Endothelial cell of umbilical vein (primary cell): ENCODE measurements around the gene TNS4. TPM values are rescaled to one million over a fixed set of nuclear protein-coding genes. Genes with fewer than 3 reads are reported as not detected.

Experiments
- BruUV-seq: library from RNA; stranded (reverse); fragments of 400-500 nt; replicated peaks from 2 replicates; lab custom pipeline; 2021; lab: Mats Ljungman, UMichigan
- CTCF ChIA-PET: fragments of 300-600, 350-600 bp; sonication (Branson Sonifier 250); formaldehyde crosslinking; loops from one replicate; lab custom pipeline; 2021; ENCODE audit warnings: antibody characterized with exemption, inconsistent platforms; lab: Charles Lee
- POLR2A ChIA-PET: fragments of 300-600, 350-600 bp; sonication (Branson Sonifier 250); formaldehyde crosslinking; loops from one replicate; lab custom pipeline; 2021; ENCODE audit warnings: antibody characterized with exemption, inconsistent platforms; lab: Charles Lee
- DNase-seq: peaks from one replicate; pipeline ENCODE4 v3.0.0-alpha.2; 2011; ENCODE audit warnings: low read depth, low spot score
- FAIRE-seq: peaks from 2 replicates; lab custom pipeline; 2011; peaks lifted over from hg19 to GRCh38; lab: Jason Lieb, UNC
- H2AFZ ChIP-seq: 2 replicates; pipeline ENCODE4 v1.6.0; 2012; ENCODE audit warnings: low read depth, low read length, control low read depth, inconsistent platforms
- H3K27ac ChIP-seq: 2 replicates; pipeline ENCODE4 v1.5.1; 2011; ENCODE audit warnings: low read depth, mild to moderate bottlenecking, control low read depth, low read length, moderate library complexity; ENCODE audit not compliant: insufficient read depth
- H3K27me3 ChIP-seq, 2 experiments: 2 replicates each; pipeline versions ENCODE4 v1.6.0 to v1.6.1; 2011; ENCODE audit warnings: low read length in 2 of 2, mixed read lengths in 1 of 2; ENCODE audit not compliant: control insufficient read depth in 2 of 2, insufficient read depth in 2 of 2
- H3K36me3 ChIP-seq, 2 experiments: 2 replicates in 1 of 2; 3 replicates in 1 of 2; pipeline ENCODE4 v1.5.1; 2011; ENCODE audit warnings: low read length in 2 of 2, mild to moderate bottlenecking in 1 of 2, moderate library complexity in 1 of 2; ENCODE audit not compliant: control insufficient read depth in 2 of 2, insufficient read depth in 2 of 2; ENCODE audit errors: extremely low read depth in 1 of 2
- H3K4me1 ChIP-seq: 3 replicates; pipeline ENCODE4 v1.5.1; 2011; ENCODE audit warnings: mild to moderate bottlenecking, low read length; ENCODE audit not compliant: control insufficient read depth, insufficient read depth; ENCODE audit errors: extremely low read depth
- H3K4me2 ChIP-seq: 2 replicates; pipeline ENCODE4 v1.6.1; 2011; ENCODE audit warnings: low read length, control low read depth, mixed read lengths; ENCODE audit not compliant: insufficient read depth
- H3K4me3 ChIP-seq, 3 experiments: fragments of 200-600 bp in 1 of 3; sonication (generic), shearing (Covaris generic) in 1 of 3; replicated peaks in 1 of 3; 2 replicates each; pipeline ENCODE4 v1.5.1; 2011 to 2016; ENCODE audit warnings: control low read depth in 3 of 3, low read length in 3 of 3, mild to moderate bottlenecking in 2 of 3, inconsistent platforms in 1 of 3, low read depth in 1 of 3, moderate library complexity in 1 of 3; ENCODE audit not compliant: insufficient read depth in 1 of 3
- H3K79me2 ChIP-seq: 2 replicates; pipeline ENCODE4 v1.6.0; 2012; ENCODE audit warnings: low read length, inconsistent platforms; ENCODE audit not compliant: control insufficient read depth, insufficient read depth
- H3K9ac ChIP-seq: replicated peaks from 2 replicates; pipeline ENCODE3; 2011; ENCODE audit warnings: low read length, control low read depth; ENCODE audit not compliant: insufficient read depth; ENCODE audit errors: extremely low read depth
- H3K9me1 ChIP-seq: replicated peaks from 3 replicates; pipeline ENCODE4 v1.6.0; 2011; ENCODE audit warnings: mild to moderate bottlenecking, low read length; ENCODE audit not compliant: control insufficient read depth, insufficient read depth; ENCODE audit errors: extremely low read depth
- H3K9me3 ChIP-seq: replicated peaks from 2 replicates; pipeline ENCODE4 v1.5.1; 2012; ENCODE audit warnings: low read length, inconsistent platforms; ENCODE audit not compliant: control insufficient read depth, insufficient read depth
- H4K20me1 ChIP-seq: replicated peaks from 2 replicates; pipeline ENCODE3; 2011; ENCODE audit warnings: mild to moderate bottlenecking, low read length; ENCODE audit not compliant: control insufficient read depth, insufficient read depth; ENCODE audit errors: extremely low read depth
- CTCF ChIP-seq, 2 donors: IDR thresholded peaks; 1 replicate in 1 of 2; 2 replicates in 1 of 2; pipeline ENCODE4 v1.5.1; 2011; ENCODE audit warnings: low read length in 2 of 2, mild to moderate bottlenecking in 2 of 2, moderate library complexity in 2 of 2, control low read depth in 1 of 2, inconsistent platforms in 1 of 2, low read depth in 1 of 2; ENCODE audit not compliant: insufficient read depth in 1 of 2; ENCODE audit errors: extremely low read depth in 1 of 2
- EZH2 ChIP-seq: IDR thresholded peaks from 2 replicates; pipeline ENCODE4 v1.6.1; 2012; ENCODE audit warnings: borderline replicate concordance, low read depth, mild to moderate bottlenecking, moderate library complexity, low read length, inconsistent platforms; ENCODE audit not compliant: severe bottlenecking
- GATA2 ChIP-seq: IDR thresholded peaks from 2 replicates; pipeline ENCODE4 v1.7.0; 2011; ENCODE audit warnings: low read depth, mild to moderate bottlenecking, moderate library complexity, mixed read lengths, low read length; ENCODE audit not compliant: insufficient read length, insufficient read depth
- JUN ChIP-seq: IDR thresholded peaks from 2 replicates; pipeline ENCODE4 v1.6.1; 2011; ENCODE audit warnings: borderline replicate concordance, low read depth; ENCODE audit not compliant: insufficient read length, insufficient read depth
- MAX ChIP-seq: IDR thresholded peaks from 2 replicates; pipeline ENCODE4 v1.6.1; 2011; ENCODE audit not compliant: insufficient read depth, insufficient read length
- MYC ChIP-seq: IDR thresholded peaks from one replicate; pipeline ENCODE4 v1.6.1; 2011; ENCODE audit warnings: mild to moderate bottlenecking, low read depth, low read length
- dilution Hi-C: fragments of 300-500 bp; cut with MboI; formaldehyde crosslinking; loops from one replicate; pipeline ENCODE4 v1.15.0; 2019; ENCODE audit warnings: low sequenced_read_pairs; ENCODE audit not compliant: extremely low pct_ligation_motif_present
- intact Hi-C: fragments of 100-400 bp; cut with micrococcal nuclease; formaldehyde crosslinking; loops from one replicate; pipeline ENCODE4 v1.10.0; 2022
- polyA plus RNA-seq, 4 experiments: library from polyadenylated mRNA; depleted of rRNA in 3 of 4; stranded (reverse) in 3 of 4; unstranded in 1 of 4; fragments of >200 nt; gene quantifications; 2 replicates each; pipeline versions ENCODE4 v1.2.1 to v1.2.3, GENCODE V29; 2011 to 2012; ENCODE audit warnings: missing spikeins in 1 of 4
- total RNA-seq: library from RNA; stranded (reverse); gene quantifications from 2 replicates; pipeline ENCODE4 v1.2.3, GENCODE V29; 2021

The TNS4 gene
- total and polyA plus RNA-seq, 2 donors (not counting 3 experiments of a cell fraction or from before 2014, with no cell fraction given) = not detected

- Histone ChIP-seq H3K36me3 (no peaks in the 10 kb centered on the region), H3K4me3 (no peak overlapping the region), H3K27ac (no peak overlapping the region), H3K9ac (no peak overlapping the region), H3K4me1 (no peaks in the 10 kb centered on the region), H3K9me3 (no peaks in the 10 kb centered on the region), H3K9me1 (no peaks in the 10 kb centered on the region), H2AFZ (no peak overlapping the region), H3K4me2 (no peak overlapping the region), H3K79me2 (no peaks in the 10 kb centered on the region), H4K20me1 (no peaks in the 10 kb centered on the region), H3K27me3 (peaks cover 0 to 10% of the 10 kb centered on the region in 2 experiments)
- POLR2A ChIA-PET = no interaction called here
- dilution Hi-C loops = no loop called here
- CTCF ChIA-PET = interaction anchor here (1.1 kb wide), 1 partner anchor 18 kb away, joined by 3 read pairs; no protein-coding TSS in a partner anchor
- BruUV-seq = no TSS peak
- intact Hi-C loops = no loop called here
- no peak for DNase-seq
- TF ChIP-seq JUN (no peak), CTCF (IDR thresholded peaks at IDR 0.05; ENCODE audit: extremely low read depth in 1 of 2, insufficient read depth in 1 of 2, low read depth in 1 of 2, low read length in 2 of 2) (no peak), MYC (no peak)
- FAIRE-seq = no peak
Observed at GRCh38 chr17:40468560-40468959, 32.9 kb downstream of the TNS4 start.

- Histone ChIP-seq H3K36me3 (no peaks in the 10 kb centered on the region), H3K4me3 (no peak overlapping the region), H3K9ac (no peak overlapping the region), H2AFZ (no peak overlapping the region), H3K4me2 (no peak overlapping the region), H3K9me3 (no peaks in the 10 kb centered on the region), H3K9me1 (no peaks in the 10 kb centered on the region), H3K79me2 (no peaks in the 10 kb centered on the region), H4K20me1 (no peaks in the 10 kb centered on the region), H3K27me3 (peaks cover 0 to 8% of the 10 kb centered on the region in 2 experiments), H3K4me1 (no peaks in the 10 kb centered on the region), H3K27ac (no peak overlapping the region)
- CTCF ChIA-PET = interaction anchor here (1.1 to 5.9 kb wide), 3 partner anchors 9 to 30 kb away, joined by 3 to 43 read pairs (median 4); no protein-coding TSS in a partner anchor
- DNase-seq (no peak), FAIRE-seq (no peak)
- intact Hi-C loops = no loop called here
- TF ChIP-seq GATA2 (no peak), JUN (no peak), MYC (no peak), MAX (no peak), EZH2 (no peak), CTCF (IDR thresholded peaks at IDR 0.05; ENCODE audit: extremely low read depth in 1 of 2, insufficient read depth in 1 of 2, low read depth in 1 of 2, low read length in 2 of 2) (no peak)
- dilution Hi-C loops = no loop called here
- BruUV-seq = no TSS peak
- POLR2A ChIA-PET = no interaction called here
Observed at GRCh38 chr17:40467281-40467867, 34.0 kb downstream of the TNS4 start.
